ENCODE data around the gene CLCN1.

Gene CLCN1

DNA sequence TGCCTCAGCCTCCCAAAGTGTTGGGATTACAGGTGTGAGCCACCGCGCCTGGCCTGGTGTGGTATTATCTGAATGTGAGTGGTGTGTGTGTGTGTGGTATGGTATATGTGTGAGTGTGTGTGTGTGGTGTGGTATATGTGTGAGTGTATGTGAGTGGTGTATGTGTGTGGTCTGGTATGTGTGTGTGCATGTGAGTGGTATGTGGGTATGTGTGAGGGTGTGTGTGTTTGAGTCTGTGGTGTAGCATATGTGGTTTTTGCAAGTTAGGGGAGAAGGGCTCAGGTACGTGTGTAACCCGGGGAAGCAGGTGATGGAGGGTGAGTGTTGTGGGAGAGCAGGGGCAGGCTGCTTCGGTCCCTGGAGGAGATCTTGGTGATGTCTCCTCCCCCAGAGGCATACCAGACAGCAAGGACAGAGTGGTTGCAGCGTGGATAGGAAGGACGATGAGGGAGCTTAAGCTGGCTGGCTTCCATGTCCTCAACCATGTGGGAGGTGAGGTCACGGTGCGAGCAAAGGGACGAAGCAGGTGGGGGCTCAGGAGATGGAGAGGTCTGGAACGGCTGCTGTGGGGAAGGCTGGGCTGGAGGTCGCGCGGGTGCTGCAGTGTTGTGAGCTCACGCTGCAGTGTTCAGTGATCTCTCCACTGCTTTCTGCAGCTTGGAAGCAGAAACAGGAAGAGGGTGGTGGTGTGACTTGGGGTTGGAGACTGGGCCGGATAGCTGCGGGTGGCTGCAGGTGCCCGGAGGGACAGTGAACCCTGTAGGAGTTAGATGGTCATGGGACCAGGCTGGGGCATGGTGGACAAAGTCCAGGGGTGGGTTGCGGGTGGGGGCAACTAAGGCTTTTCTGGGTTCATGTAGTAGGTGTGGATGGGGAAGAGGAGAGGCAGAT, 70.2 kb downstream of the CLCN1 start:
- TF ChIP-seq, protein P1, sequence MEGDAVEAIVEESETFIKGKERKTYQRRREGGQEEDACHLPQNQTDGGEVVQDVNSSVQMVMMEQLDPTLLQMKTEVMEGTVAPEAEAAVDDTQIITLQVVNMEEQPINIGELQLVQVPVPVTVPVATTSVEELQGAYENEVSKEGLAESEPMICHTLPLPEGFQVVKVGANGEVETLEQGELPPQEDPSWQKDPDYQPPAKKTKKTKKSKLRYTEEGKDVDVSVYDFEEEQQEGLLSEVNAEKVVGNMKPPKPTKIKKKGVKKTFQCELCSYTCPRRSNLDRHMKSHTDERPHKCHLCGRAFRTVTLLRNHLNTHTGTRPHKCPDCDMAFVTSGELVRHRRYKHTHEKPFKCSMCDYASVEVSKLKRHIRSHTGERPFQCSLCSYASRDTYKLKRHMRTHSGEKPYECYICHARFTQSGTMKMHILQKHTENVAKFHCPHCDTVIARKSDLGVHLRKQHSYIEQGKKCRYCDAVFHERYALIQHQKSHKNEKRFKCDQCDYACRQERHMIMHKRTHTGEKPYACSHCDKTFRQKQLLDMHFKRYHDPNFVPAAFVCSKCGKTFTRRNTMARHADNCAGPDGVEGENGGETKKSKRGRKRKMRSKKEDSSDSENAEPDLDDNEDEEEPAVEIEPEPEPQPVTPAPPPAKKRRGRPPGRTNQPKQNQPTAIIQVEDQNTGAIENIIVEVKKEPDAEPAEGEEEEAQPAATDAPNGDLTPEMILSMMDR (IDR thresholded peaks at IDR 0.05; ENCODE audit: low read depth, low read length), result no peak
- H3K4me3 ChIP-seq (replicated peaks in 1 of 2; ENCODE audit: low read depth in 2 of 2, low read length in 2 of 2), result peak overlapping the region in 1 of 2 donors; percentile 12
- DNase-seq (ENCODE audit: low read depth in 2 of 2), result peak; percentile 53 to 71

DNA sequence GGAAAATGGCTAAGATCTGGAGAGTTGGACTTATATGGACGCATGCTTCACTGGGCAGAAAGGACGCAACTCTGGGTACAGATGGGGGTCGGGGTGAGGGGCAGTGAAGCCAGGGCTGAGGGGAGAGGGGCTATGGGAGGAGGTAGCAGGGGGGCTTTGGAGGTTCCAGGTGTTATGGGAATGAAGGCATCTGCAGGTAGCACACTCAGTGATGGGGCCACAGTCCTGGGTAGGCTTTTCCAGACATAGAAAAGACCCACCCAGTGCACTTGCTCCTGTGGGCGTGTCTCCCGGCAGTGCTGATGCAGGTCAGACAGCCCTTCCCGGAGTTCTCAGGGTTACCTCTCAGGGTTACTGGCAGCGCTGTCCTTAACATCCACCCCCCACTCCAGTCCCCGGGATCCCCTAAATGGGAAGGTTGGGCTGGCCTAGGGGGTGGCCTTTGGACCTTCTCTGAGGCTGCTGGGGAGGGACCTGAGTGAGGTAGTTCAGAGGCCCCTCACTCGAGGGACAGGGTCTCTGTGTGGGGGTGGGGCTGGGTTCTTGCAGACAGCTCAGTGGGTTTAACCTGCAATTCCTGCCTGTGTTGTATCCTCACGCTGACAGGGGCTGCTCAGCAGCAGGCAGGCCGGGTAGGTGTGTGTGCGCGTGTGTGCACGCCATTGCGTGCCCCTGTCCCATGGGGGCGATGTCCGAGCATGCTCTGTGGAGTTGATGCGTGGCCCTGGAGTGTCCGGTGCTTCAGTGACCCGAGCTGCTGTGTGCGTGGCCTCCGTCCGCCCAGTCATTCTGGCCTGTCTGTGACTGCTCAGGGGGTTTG, 71.5 kb downstream of the CLCN1 start:
- no peak overlapping the region for H3K4me3 ChIP-seq (replicated peaks in 1 of 2; ENCODE audit: low read depth in 2 of 2, low read length in 2 of 2)
- TF ChIP-seq, protein P1 (IDR thresholded peaks at IDR 0.05; ENCODE audit: low read depth, low read length), result peak; percentile 17
- peak in 1 of 2 donors; percentile 24 for DNase-seq (ENCODE audit: low read depth in 2 of 2)

DNA sequence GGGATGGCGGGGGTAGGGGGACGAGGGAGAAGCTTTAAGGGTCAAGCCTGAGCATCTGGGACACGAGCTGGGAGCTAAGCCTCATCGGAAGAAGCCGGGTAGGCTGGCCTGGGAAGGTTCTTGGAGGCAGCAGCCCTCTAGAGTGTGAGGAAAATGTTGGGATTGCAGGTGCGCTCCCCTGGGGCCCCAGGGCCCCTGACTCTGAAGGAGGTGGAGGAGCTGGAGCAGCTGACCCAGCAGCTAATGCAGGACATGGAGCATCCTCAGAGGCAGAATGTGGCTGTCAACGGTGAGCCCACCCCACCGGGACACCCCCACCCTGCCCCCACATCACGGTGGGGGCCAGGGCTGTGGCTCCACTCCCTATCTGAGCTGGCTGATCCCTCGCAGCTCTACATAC, 72.1 kb downstream of the CLCN1 start:
- TF ChIP-seq, protein P1 (IDR thresholded peaks at IDR 0.05; ENCODE audit: low read depth, low read length), result no peak
- no peak for DNase-seq (ENCODE audit: low read depth in 2 of 2)

DNA sequence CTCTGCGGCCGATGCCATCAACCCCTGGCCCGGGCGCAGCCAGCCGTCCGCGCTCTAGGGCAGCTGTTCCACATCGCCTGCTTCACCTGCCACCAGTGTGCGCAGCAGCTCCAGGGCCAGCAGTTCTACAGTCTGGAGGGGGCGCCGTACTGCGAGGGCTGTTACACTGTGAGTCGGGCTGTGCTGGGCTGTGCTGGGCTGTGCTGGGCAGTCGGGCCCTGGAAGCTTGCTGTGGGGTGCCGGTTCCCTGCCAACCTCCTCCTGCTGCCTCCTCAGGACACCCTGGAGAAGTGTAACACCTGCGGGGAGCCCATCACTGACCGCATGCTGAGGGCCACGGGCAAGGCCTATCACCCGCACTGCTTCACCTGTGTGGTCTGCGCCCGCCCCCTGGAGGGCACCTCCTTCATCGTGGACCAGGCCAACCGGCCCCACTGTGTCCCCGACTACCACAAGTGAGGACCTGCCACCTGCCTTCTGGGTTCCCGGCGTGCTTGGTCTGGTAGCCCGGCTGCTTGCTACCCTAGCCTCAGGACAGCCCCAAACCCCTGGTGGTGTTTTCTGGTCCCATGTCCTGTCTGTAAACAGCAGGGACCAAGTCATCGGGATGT, 72.7 kb downstream of the CLCN1 start:
- no peak for DNase-seq (ENCODE audit: low read depth in 2 of 2)
- TF ChIP-seq, protein P1 (IDR thresholded peaks at IDR 0.05; ENCODE audit: low read depth, low read length), result no peak
- no peak overlapping the region for H3K4me3 ChIP-seq (replicated peaks in 1 of 2; ENCODE audit: low read depth in 2 of 2, low read length in 2 of 2)

More for the DNA sequence above, 72.1 kb downstream of the CLCN1 start:
- no peak overlapping the region for H3K4me3 ChIP-seq (replicated peaks in 1 of 2; ENCODE audit: low read depth in 2 of 2, low read length in 2 of 2)

DNA sequence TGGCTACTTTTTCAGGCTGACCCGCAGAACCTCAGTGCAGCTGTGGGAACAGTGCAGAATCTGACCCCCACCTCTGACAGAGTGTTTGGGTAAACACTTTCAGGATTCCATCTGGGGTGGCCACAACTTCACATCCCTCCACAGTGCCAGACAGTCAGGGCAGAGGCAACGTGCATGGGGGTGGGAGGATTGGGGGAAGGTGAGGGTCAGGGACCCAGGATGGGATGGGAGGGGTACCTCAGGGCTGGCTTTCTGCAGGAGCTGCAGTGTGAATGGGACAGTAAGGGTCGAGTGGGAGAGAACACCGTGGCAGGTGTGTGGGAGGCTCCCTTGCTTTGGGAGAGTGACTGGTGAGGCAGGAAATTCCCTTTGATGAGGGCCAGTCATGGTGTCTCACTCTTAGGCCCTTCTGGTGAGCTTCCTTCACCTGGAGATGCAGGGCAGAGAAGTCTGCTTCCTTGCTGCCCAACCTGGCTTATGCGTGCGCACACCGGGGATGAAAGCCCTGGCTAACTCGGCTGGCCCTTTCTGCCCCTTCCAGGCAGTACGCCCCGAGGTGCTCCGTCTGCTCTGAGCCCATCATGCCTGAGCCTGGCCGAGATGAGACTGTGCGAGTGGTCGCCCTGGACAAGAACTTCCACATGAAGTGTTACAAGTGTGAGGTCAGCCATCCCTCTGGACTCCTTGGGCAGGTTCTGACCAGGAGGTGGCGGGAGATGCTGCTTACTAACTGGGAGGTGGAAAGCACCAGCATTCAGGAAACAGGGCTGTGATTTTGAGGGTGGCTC, 73.6 kb downstream of the CLCN1 start:
- TF ChIP-seq, protein P1 (IDR thresholded peaks at IDR 0.05; ENCODE audit: low read depth, low read length), result no peak
- DNase-seq (ENCODE audit: low read depth in 2 of 2), result peak in 1 of 2 donors; percentile 25
- H3K4me3 ChIP-seq (replicated peaks in 1 of 2; ENCODE audit: low read depth in 2 of 2, low read length in 2 of 2), result no peak overlapping the region
